Heart left ventricle (tissue), 16 donors: ENCODE data around the gene YWHAQ. TPM values are rescaled to one million over a fixed set of nuclear protein-coding genes. Genes with fewer than 3 reads are reported as not detected.
"Not testable (repeated sequence)": the region's sequence is repeated elsewhere in the genome, so short reads cannot be mapped to it uniquely, and the experiment has no call there.

Source experiments
- ATAC-seq, 4 donors: fragments of 200-7000 bp; cut with Tn5 transposase; one replicate each; pipeline ENCODE4 v1.9.1; 2020 to 2022; ENCODE audit warnings: moderate library complexity in 4 of 4, mild to moderate bottlenecking in 3 of 4, moderate number of reproducible peaks in 1 of 4
- DNase-seq, 5 donors: peaks; one replicate each; pipeline ENCODE4 v3.0.0-alpha.2; 2020
- H3K27ac ChIP-seq, 12 donors: fragments of 200-600 bp; sonication (generic) in 4 of 12; one replicate each; pipeline versions ENCODE4 v1.5.0 to v1.8.0; 2016 to 2022; ENCODE audit warnings: mild to moderate bottlenecking in 2 of 12
- H3K27me3 ChIP-seq, 9 donors: fragments of 200-600 bp; sonication (generic) in 2 of 9; one replicate each; pipeline versions ENCODE4 v1.5.1 to v1.8.0; 2016 to 2022; ENCODE audit warnings: mild to moderate bottlenecking in 3 of 9
- H3K36me3 ChIP-seq, 9 donors: fragments of 200-600 bp; sonication (generic) in 2 of 9; one replicate each; pipeline versions ENCODE4 v1.5.0 to v1.8.0; 2018 to 2022; ENCODE audit warnings: mild to moderate bottlenecking in 2 of 9
- H3K4me1 ChIP-seq, 12 donors: fragments of 200-600 bp; sonication (generic) in 4 of 12; one replicate each; pipeline versions ENCODE4 v1.5.0 to v1.8.0; 2016 to 2022; ENCODE audit warnings: mild to moderate bottlenecking in 3 of 12
- H3K4me3 ChIP-seq, 12 donors: fragments of 200-600 bp; sonication (generic) in 4 of 12; one replicate each; pipeline versions ENCODE4 v1.5.0 to v1.8.0; 2017 to 2022; ENCODE audit warnings: mild to moderate bottlenecking in 9 of 12, moderate library complexity in 4 of 12
- H3K9me3 ChIP-seq, 12 donors: fragments of 200-600 bp; sonication (generic) in 4 of 12; one replicate each; pipeline versions ENCODE4 v1.5.0 to v1.8.0; 2016 to 2022; ENCODE audit warnings: mild to moderate bottlenecking in 1 of 12
- POLR2A ChIP-seq, 2 donors: fragments of 450-650 bp; IDR thresholded peaks; one replicate each; pipeline ENCODE4 v1.6.1; 2017; ENCODE audit warnings: antibody characterized with exemption in 2 of 2, mild to moderate bottlenecking in 2 of 2, moderate library complexity in 2 of 2
- WGBS, 4 donors: extraction: QIAGEN DNeasy Blood & Tissue Kit in 2 of 4; methylation state at CpG; one replicate each; pipeline versions ENCODE4 v1.1.5 to v1.1.7; 2013 to 2018; 5-methylcytosine and 5-hydroxymethylcytosine counted together
- intact Hi-C, 10 donors: fragments of 100-400 bp; cut with DNase I; formaldehyde crosslinking; loops; one replicate each; pipeline versions ENCODE4 v1.11.1 to v1.14.2; 2022
- polyA plus RNA-seq, 2 donors: library from polyadenylated mRNA; stranded (reverse); fragments of 200-250 nt; gene quantifications; one replicate each; pipeline ENCODE4 v1.2.3, GENCODE V29; 2013
- total RNA-seq, 9 donors: library from RNA; depleted of rRNA in 2 of 9; stranded (reverse); fragments of >200 nt in 2 of 9; fragmentation: NEBNext Ultra II Directional in 3 of 9; extraction: Animal tissue kit (Norgen Biotek cat#: 25700) in 3 of 9; gene quantifications; one replicate each; pipeline versions ENCODE4 v1.1.0 to v1.2.4, GENCODE V29; 2016 to 2023
- TF ChIP-seq, protein P1 (sequence below), 12 donors: fragments of 200-600 bp; sonication (generic) in 4 of 12; IDR thresholded peaks; one replicate each; pipeline versions ENCODE4 v1.5.0 to v1.8.0; 2018 to 2022; ENCODE audit warnings: antibody characterized with exemption in 12 of 12, mild to moderate bottlenecking in 5 of 12
- donor health status: ischemic (EF 13 %, LVEDD 7.1; RV severe dilation, severe dysfunction).
- donor health status: healthy with polysubstance abuse.
- donor health status: DM: no; HTN: yes; CAD: no.
- donor health status: DM: no; HTN: no; CAD: no.
- donor health status: ischemic (EF 25% LVEDD 6.9; RV normal size, moderate dysfunction).
- donor health status: ischemic (EF 25% LVEDD 5.7; RV mildly dilated, moderate dysfunction).
- donor health status: healthy.
- donor health status: DM: yes; HTN: yes; CAD: no.
- donor health status: ischemic (EF 35%, LVEDD 5.7; RV mildly dilated, moderate dysfunction).
- donor health status: nonischemic (EF 11% LVEDD 7.7; RV severe dilation, severe dysfunction).
- donor health status: DM: yes; HTN: yes; CAD: no.
- donor health status: PGD.
- donor health status: ischemic (EF 29% LVEDD 5.4; RV normal size, mild dysfunction).
- donor health status: nonischemic (EF 23%, LVEDD 6.1; RV moderate dilation, normal function).

YWHAQ gene
- total and polyA plus RNA-seq, 11 donors, result 91.0 to 310 (median 213) TPM

DNA sequence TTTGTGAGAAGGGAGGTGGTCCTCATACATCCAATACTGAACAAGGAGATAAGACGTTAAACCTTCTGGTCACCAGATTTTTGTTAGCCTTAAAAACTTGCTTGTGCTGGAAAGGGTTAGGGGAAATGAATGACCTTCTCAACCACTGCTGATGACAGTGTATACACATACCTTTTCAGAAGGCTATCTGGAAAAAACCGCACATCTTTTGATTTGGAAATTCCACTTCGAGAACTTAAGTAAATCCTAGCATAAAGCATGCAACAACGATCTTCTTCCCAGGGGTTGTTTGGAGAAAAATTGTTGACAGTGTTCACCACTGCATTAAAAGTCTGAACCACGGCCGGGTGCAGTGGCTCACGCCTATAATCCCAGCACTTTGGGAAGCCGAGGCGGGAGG, 7.6 kb downstream of the YWHAQ start:
- 75 to 82% (median 80%) methylated on average over 9 of the region's 9 CpGs for WGBS, 4 donors
- H3K36me3 ChIP-seq, result peaks cover 0 to 54% (median 19%) of the 10 kb centered on the region in 9 donors
- H3K9me3 ChIP-seq, result no peaks in the 10 kb centered on the region
- H3K4me1 ChIP-seq, result peaks cover 0 to 92% (median 65%) of the 10 kb centered on the region in 12 donors
- no peak overlapping the region for H3K4me3 ChIP-seq
- no peaks in the 10 kb centered on the region for H3K27me3 ChIP-seq
- TF ChIP-seq, protein P1, sequence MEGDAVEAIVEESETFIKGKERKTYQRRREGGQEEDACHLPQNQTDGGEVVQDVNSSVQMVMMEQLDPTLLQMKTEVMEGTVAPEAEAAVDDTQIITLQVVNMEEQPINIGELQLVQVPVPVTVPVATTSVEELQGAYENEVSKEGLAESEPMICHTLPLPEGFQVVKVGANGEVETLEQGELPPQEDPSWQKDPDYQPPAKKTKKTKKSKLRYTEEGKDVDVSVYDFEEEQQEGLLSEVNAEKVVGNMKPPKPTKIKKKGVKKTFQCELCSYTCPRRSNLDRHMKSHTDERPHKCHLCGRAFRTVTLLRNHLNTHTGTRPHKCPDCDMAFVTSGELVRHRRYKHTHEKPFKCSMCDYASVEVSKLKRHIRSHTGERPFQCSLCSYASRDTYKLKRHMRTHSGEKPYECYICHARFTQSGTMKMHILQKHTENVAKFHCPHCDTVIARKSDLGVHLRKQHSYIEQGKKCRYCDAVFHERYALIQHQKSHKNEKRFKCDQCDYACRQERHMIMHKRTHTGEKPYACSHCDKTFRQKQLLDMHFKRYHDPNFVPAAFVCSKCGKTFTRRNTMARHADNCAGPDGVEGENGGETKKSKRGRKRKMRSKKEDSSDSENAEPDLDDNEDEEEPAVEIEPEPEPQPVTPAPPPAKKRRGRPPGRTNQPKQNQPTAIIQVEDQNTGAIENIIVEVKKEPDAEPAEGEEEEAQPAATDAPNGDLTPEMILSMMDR (IDR thresholded peaks at IDR 0.05), result no peak
- TF ChIP-seq POLR2A (IDR thresholded peaks at IDR 0.05), result no peak
- ATAC-seq (no peak), DNase-seq (no peak)
- no peak overlapping the region for H3K27ac ChIP-seq
- intact Hi-C loops, result loop anchor here in 2 of 10 donors (10.0 kb wide), 2 partner anchors 68 to 148 kb away; partner anchors contain the start of genes ADAM17 (in 1 of the 2) and IAH1 (in 1 of the 2)

DNA sequence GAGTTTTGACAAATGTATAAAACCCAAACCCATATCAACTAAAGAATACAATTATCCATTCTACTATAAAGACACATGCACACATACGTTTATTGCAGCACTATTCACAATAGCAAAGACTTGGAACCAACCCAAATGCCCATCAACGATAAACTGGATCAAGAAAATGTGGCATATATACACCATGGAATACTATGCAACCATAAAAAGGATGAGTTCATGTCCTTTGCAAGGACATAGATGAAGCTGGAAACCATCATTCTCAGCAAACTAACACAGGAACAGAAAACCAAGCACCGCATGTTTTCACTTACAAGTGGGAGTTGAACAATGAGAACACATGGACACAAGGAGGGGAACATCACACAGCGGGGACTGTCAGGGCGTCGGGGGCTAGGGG, 9.1 kb downstream of the YWHAQ start:
- Histone ChIP-seq H3K36me3 (peaks cover 0 to 48% (median 12%) of the 10 kb centered on the region in 9 donors), H3K4me1 (peaks cover 0 to 87% (median 52%) of the 10 kb centered on the region in 12 donors)
- intact Hi-C loops, result loop anchor here in 2 of 10 donors (10.0 kb wide), 2 partner anchors 67 to 147 kb away; partner anchors contain the start of genes ADAM17 (in 1 of the 2) and IAH1 (in 1 of the 2)
- H3K9me3 ChIP-seq, H3K27ac ChIP-seq, H3K4me3 ChIP-seq, DNase-seq, H3K27me3 ChIP-seq, ATAC-seq: not testable (repeated sequence)
- WGBS, 4 donors, result 80 to 86% (median 85%) methylated on average over 6 of the region's 6 CpGs

DNA sequence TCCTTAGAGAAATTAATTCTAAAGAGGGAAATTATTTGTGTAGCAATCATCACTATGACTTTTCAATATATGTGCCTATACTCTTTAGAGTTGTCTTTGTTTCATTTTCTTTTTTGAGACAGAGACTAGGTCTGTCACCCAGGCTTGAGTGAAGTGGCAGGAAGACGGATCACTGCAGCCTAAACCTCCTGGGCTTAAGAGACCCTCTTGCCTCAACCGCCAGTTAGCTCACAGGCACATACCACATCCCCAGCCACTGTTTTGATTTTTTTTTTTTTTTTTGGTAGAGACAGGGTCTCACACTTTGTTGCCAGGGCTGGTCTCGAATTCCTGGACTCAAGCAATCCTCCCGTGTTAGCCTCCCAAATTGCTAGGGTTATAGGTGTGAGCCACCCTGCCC, 12.4 kb downstream of the YWHAQ start:
- intact Hi-C loops, result loop anchor here in 1 of 10 donors (5.0 kb wide), 1 partner anchor 41 kb away; no protein-coding TSS in a partner anchor
- 74 to 84% (median 76%) methylated on average over 4 of the region's 4 CpGs for WGBS, 4 donors
- H3K4me3 ChIP-seq, result no peak overlapping the region

DNA sequence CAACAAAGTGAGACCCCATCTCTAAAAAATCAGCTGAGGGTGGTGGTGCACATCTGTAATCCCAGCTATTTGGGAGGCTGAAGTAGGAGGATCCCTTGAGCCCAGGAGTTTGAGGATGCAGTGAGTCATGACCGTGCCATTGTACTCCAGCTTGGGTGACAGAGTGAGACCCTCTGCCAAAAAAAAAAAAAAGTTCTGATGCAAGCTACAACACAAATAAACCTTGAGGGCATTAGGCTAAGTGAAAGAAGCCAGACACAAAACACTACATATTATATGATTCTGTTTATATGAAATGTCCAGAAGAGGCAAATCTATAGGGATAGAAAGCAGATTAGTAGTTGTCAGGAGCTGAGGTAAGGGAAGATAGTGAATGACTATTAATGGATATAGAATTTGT, 13.0 kb downstream of the YWHAQ start:
- H3K27ac ChIP-seq, result peak overlapping the region in 1 of 12 donors; percentile 4

More for the DNA sequence above, 12.4 kb downstream of the YWHAQ start:
- H3K27ac ChIP-seq, result no peak overlapping the region
- ATAC-seq (no peak), DNase-seq (no peak)
- no peaks in the 10 kb centered on the region for H3K27me3 ChIP-seq
- peaks cover 0 to 23% (median 5%) of the 10 kb centered on the region in 9 donors for H3K36me3 ChIP-seq
- peaks cover 0 to 91% (median 57%) of the 10 kb centered on the region in 12 donors for H3K4me1 ChIP-seq
- TF ChIP-seq, protein P1 (IDR thresholded peaks at IDR 0.05), result no peak
- no peak for TF ChIP-seq POLR2A (IDR thresholded peaks at IDR 0.05)
- H3K9me3 ChIP-seq, result no peaks in the 10 kb centered on the region

More for the DNA sequence above, 13.0 kb downstream of the YWHAQ start:
- H3K4me1 ChIP-seq, result peaks cover 0 to 91% (median 60%) of the 10 kb centered on the region in 12 donors
- ATAC-seq (peak in 2 of 4 donors; percentile 39 to 43), DNase-seq (no peak)
- TF ChIP-seq, protein P1 (IDR thresholded peaks at IDR 0.05), result no peak
- no peak for TF ChIP-seq POLR2A (IDR thresholded peaks at IDR 0.05)
- H3K36me3 ChIP-seq, result peaks cover 0 to 18% (median 5%) of the 10 kb centered on the region in 9 donors
- 32 to 37% (median 35%) methylated on average over 1 of the region's 1 CpG for WGBS, 4 donors
- H3K9me3 ChIP-seq, result no peaks in the 10 kb centered on the region
- no peak overlapping the region for H3K4me3 ChIP-seq
- intact Hi-C loops, result loop anchor here in 1 of 10 donors (5.0 kb wide), 1 partner anchor 40 kb away; no protein-coding TSS in a partner anchor
- no peaks in the 10 kb centered on the region for H3K27me3 ChIP-seq
